ENCODE data around the gene PCBP4.

- TF ChIP-seq POLR2AphosphoS5 (IDR thresholded peaks at IDR 0.05; ENCODE audit: low read depth, low read length) = no peak
- TF ChIP-seq POLR2A (IDR thresholded peaks at IDR 0.05; ENCODE audit: low read depth, low read length) = no peak
- no peak for TF ChIP-seq TAF1 (IDR thresholded peaks at IDR 0.05; ENCODE audit: borderline replicate concordance, low read depth, low read length)
Measured at GRCh38 chr3:51970606-51971300, 3.5 kb upstream of the PCBP4 start.
